WERI-Rb-1 (cell line): ENCODE results near the gene GPC3.

Experiments used
- DNase-seq: peaks from one replicate; pipeline ENCODE4 v3.0.0-alpha.2; 2020
- H3K27ac ChIP-seq: fragments of 250-450 bp; sonication (Bioruptor Pico); 2 replicates; pipeline ENCODE4 v1.5.1; 2020; ENCODE audit warnings: mild to moderate bottlenecking, moderate library complexity
- H3K27me3 ChIP-seq: fragments of 250-450 bp; sonication (Bioruptor Pico); 2 replicates; pipeline ENCODE4 v1.5.1; 2021; ENCODE audit warnings: mild to moderate bottlenecking, low read depth, moderate library complexity; ENCODE audit not compliant: insufficient read depth, severe bottlenecking
- H3K36me3 ChIP-seq: fragments of 250-450 bp; sonication (Bioruptor Pico); 2 replicates; pipeline ENCODE4 v1.5.1; 2020; ENCODE audit warnings: mild to moderate bottlenecking, moderate library complexity
- H3K4me3 ChIP-seq: 2 replicates; pipeline ENCODE4 v1.5.1; 2011; ENCODE audit warnings: low read depth, mild to moderate bottlenecking, control low read depth, low read length
- H3K9me3 ChIP-seq: fragments of 250-450 bp; sonication (Bioruptor Pico); 2 replicates; pipeline ENCODE4 v1.5.1; 2021; ENCODE audit warnings: mild to moderate bottlenecking, moderate library complexity; ENCODE audit not compliant: severe bottlenecking
- TF ChIP-seq, protein P1 (sequence below): IDR thresholded peaks from 2 replicates; pipeline ENCODE4 v1.5.1; 2011; ENCODE audit warnings: low read depth, mild to moderate bottlenecking, control low read depth, inconsistent platforms, low read length

GPC3 gene

DNA sequence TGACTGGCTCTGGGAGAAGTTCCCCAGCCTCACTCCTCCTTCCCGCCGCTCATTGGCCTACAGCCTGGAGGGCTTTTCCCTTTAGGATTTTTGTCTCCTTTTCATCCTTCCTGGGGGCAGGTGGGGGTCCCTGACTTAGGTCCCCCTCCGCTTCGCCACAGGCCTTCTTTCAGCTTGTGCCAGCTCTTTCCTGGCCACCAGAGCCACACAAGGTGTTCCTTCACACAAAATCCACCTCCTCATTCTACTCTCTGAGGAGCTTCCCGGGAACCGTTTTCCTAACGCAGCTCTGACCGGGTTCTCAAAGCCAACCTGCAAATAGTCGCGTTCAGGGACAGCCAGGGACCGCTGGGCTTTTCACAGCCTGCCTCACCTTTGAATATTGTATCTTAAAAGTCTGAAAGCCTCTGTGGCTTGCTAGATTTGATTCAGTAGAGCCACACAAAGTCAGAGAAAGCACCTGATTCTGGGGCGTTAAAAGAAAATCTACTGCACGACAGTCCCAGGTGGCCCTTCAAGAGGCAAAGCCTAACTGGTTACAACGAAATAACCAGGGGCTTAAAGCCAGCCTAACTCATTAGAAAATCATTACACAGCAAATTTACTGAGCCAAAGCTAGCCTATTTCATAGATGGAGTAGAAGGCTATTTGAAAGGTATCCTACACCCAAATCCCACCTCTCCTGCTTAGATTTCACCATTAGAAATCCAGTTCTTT is 731 bp upstream of the GPC3 start:
- H3K4me3 ChIP-seq: no peak overlapping the region
- H3K9me3 ChIP-seq: no peaks in the 10 kb centered on the region
- TF ChIP-seq, protein P1, sequence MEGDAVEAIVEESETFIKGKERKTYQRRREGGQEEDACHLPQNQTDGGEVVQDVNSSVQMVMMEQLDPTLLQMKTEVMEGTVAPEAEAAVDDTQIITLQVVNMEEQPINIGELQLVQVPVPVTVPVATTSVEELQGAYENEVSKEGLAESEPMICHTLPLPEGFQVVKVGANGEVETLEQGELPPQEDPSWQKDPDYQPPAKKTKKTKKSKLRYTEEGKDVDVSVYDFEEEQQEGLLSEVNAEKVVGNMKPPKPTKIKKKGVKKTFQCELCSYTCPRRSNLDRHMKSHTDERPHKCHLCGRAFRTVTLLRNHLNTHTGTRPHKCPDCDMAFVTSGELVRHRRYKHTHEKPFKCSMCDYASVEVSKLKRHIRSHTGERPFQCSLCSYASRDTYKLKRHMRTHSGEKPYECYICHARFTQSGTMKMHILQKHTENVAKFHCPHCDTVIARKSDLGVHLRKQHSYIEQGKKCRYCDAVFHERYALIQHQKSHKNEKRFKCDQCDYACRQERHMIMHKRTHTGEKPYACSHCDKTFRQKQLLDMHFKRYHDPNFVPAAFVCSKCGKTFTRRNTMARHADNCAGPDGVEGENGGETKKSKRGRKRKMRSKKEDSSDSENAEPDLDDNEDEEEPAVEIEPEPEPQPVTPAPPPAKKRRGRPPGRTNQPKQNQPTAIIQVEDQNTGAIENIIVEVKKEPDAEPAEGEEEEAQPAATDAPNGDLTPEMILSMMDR: no peak
- H3K27ac ChIP-seq: no peak overlapping the region
- H3K27me3 ChIP-seq: peaks cover 72% of the 10 kb centered on the region
- H3K36me3 ChIP-seq: no peaks in the 10 kb centered on the region
- no peak for DNase-seq

DNA sequence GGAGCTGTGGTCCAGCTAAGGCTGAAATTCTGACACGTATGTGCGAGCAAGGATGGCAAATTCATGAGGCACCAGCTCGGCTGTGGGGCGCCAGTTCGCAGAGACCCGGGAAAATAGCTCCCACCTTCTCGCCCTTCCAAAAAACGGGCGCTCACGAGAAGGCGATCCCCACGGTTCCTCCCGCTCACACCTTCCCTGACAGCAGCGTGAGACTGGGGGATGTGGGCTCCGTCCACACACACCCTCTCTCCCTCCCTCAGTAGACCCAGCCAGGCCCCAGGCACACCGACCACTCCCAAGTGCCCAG is 584 bp downstream of the GPC3 start:
- Histone ChIP-seq H3K9me3 (no peaks in the 10 kb centered on the region), H3K4me3 (no peak overlapping the region), H3K27me3 (peaks cover 71% of the 10 kb centered on the region), H3K27ac (no peak overlapping the region), H3K36me3 (no peaks in the 10 kb centered on the region)
- DNase-seq: no peak
- TF ChIP-seq, protein P1: no peak

DNA sequence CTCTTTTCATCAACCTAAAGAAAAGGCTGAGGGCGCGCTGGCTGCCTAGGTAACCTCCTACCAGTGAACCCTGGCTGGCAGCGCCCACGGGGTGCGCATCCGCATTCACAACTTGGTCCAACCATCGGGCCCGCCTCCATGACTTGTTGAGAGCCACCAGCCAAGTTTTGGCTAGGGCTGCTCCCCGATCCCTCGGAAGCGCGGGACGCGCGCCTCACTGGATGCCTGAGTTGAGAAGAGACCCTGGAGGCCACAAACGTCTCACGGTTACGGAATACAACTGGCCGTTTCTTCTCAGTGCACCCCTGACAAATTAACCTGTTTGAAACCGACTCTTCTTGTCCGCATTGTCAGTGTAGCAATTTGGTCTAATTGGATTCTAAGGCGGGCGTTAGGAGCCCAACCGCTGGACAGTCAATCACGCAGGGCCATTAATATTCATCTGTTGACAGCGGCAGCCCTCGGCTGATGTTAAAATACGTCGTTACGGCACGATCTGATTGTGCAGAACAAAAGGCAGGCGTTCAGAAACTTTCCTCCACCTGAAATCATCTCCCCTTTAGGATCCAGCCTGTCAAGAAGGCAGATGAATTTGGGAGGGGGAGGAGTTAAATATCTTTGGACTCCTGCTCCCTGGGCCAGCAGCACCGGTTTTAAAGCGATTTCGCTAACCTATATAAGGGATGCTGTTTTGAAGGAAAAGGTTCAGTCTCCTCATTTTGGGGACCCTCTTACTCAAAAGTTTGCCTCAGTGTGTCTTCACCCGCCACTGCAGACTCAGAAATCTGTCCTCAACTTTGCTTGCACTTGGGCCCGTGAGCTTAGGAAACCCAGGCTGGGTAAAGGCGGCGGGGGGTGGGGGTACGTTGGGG is 1.2 kb downstream of the GPC3 start:
- Histone ChIP-seq H3K4me3 (no peak overlapping the region), H3K27me3 (peaks cover 69% of the 10 kb centered on the region), H3K27ac (no peak overlapping the region), H3K9me3 (no peaks in the 10 kb centered on the region), H3K36me3 (no peaks in the 10 kb centered on the region)
- TF ChIP-seq, protein P1: no peak
- no peak for DNase-seq

DNA sequence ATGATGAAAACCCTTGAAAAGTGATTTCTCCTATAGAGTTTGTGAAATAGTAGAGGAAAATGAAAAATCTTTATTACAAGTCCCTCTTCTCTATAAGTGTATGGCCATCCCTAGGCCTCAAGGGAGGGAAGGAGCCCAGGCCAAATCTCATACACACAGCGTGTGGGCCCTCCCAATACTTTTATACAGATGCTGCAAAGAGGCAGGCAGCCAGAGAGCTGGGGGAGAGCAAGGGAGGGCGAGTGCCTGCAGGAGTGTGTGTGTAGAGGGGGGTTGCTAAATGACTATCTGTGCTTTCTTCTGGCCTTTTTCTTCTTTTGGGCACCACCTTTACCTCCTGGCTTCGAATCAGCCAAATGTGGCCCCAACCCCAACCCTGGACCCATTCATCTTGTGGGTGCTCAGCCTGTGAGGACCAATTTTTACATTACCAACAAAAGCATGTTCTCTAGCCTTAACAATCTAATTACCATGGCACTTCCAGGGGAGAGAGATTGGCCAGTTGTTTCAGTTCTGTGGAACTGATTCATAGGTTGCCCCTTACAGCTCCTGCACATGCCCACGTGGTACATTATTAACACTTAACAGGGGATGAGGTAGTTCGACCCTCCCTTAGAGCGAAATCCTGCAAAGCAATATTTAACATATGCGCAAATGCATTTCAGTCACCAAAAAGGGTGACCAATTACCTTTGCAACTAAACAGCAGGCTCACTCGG is 2.0 kb downstream of the GPC3 start:
- Histone ChIP-seq H3K27me3 (peaks cover 70% of the 10 kb centered on the region), H3K36me3 (no peaks in the 10 kb centered on the region), H3K9me3 (no peaks in the 10 kb centered on the region), H3K4me3 (no peak overlapping the region), H3K27ac (no peak overlapping the region)
- no peak for DNase-seq
- TF ChIP-seq, protein P1: no peak

DNA sequence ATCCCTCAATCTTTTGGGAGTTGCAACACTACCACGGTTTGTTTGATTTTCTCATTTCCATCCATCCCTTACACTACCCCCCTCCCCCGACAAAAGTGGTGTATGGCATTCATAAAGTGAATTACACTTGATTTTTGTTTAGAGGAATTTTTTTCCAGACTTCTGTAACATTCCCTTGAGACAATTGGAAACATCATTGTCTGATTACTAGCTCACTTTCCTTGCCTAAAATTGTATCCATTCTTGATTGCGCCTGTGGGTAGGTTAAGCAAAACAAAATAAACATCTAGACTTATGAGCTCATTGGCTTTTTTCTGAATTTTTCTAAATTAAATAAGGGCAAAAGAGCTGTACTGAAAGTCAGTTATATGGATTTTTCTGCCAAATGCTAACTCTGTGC is 3.5 kb downstream of the GPC3 start:
- no peak for DNase-seq
- Histone ChIP-seq H3K9me3 (no peaks in the 10 kb centered on the region), H3K36me3 (no peaks in the 10 kb centered on the region), H3K27ac (no peak overlapping the region), H3K27me3 (peaks cover 73% of the 10 kb centered on the region), H3K4me3 (no peak overlapping the region)
- TF ChIP-seq, protein P1: no peak
